ENCODE data around the gene SLCO1A2.

The SLCO1A2 gene

GRCh38 chr12:21346542-21347205 lies 12.0 kb upstream of the SLCO1A2 start:
- no peak for TF ChIP-seq CTCF (IDR thresholded peaks at IDR 0.05; ENCODE audit: low read depth, low read length)
- DNase-seq, result no peak
- peaks cover 13% of the 10 kb centered on the region for H3K27me3 ChIP-seq
- no peaks in the 10 kb centered on the region for H3K36me3 ChIP-seq
- no peaks in the 10 kb centered on the region for H3K4me1 ChIP-seq
- H3K4me3 ChIP-seq (ENCODE audit: low read depth, low read length), result no peak overlapping the region
- H3K9me3 ChIP-seq, result no peaks in the 10 kb centered on the region

DNA sequence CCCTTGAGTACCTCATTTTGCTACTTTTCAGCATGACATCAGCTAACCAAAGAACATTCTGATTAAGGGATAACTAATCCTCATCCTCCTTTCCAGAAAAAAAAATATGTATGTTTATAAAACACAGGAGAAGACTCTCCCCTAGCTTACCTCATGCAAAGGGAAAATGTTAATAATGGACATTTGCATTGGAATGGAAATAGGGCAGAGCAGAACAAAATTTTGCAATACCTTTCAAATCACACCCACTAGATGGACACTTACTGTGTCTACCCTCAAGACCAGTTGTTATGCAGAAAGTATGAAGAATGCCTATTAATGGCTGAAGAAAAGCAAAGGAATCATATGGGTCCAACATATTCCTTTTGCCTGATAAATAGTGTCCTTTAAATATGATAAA lies 8.9 kb upstream of the SLCO1A2 start:
- H3K27me3 ChIP-seq, result peaks cover 9% of the 10 kb centered on the region
- H3K9me3 ChIP-seq, result no peaks in the 10 kb centered on the region
- no peaks in the 10 kb centered on the region for H3K4me1 ChIP-seq
- H3K4me3 ChIP-seq (ENCODE audit: low read depth, low read length), result no peak overlapping the region
- no peaks in the 10 kb centered on the region for H3K36me3 ChIP-seq
- no peak for DNase-seq
- no peak for TF ChIP-seq CTCF (IDR thresholded peaks at IDR 0.05; ENCODE audit: low read depth, low read length)

- TF ChIP-seq CTCF (IDR thresholded peaks at IDR 0.05; ENCODE audit: low read depth, low read length), result no peak
- Histone ChIP-seq H3K27me3 (peaks cover 9% of the 10 kb centered on the region), H3K4me3 (ENCODE audit: low read depth, low read length) (no peak overlapping the region), H3K36me3 (no peaks in the 10 kb centered on the region), H3K9me3 (no peaks in the 10 kb centered on the region), H3K4me1 (no peaks in the 10 kb centered on the region)
- DNase-seq, result no peak
Measured at GRCh38 chr12:21341769-21342168, 7.1 kb upstream of the SLCO1A2 start.

DNA sequence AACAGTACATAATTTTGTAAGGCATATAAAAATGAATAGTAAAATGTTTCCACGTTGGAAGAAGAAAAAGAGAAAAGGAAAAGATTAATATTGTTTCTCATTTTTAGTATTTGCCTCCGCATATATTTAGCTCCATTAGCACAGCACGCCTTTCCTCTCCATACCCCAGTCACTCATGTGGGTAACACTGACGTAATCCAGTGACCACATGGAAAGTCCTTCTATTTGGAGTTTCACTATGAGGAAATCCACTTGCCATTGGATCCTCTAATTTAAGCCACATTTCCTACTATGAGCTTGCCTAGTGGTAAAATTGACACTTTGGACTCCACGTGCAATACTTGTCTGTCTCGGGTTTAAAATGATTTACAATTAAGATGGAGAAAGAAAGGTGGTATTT lies 5.7 kb upstream of the SLCO1A2 start:
- peaks cover 5% of the 10 kb centered on the region; the same call in 1 of the 2 replicates for H3K27me3 ChIP-seq
- no peak for DNase-seq
- no peak for TF ChIP-seq CTCF (IDR thresholded peaks at IDR 0.05; ENCODE audit: low read depth, low read length)
- no peaks in the 10 kb centered on the region for H3K4me1 ChIP-seq
- no peak overlapping the region for H3K4me3 ChIP-seq (ENCODE audit: low read depth, low read length)
- no peaks in the 10 kb centered on the region for H3K36me3 ChIP-seq
- H3K9me3 ChIP-seq, result no peaks in the 10 kb centered on the region

DNA sequence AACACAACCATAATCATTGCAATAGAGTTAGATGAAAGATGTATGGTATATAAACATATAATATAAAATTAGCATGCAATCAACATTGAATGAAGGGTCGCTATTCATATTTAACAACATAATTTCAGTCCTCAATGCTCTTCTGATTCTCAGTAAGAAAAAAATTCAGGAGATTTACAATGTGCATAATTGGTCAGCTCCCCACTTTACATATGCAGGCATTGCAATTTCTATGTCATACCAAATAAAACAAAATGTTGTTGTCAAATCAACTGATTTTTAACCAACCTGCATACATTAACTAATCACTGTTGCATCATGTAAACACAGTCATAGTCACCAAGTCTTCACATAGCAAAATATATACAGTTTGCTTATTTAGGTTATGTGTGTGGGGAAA lies 5.2 kb upstream of the SLCO1A2 start:
- no peaks in the 10 kb centered on the region for H3K9me3 ChIP-seq
- H3K4me3 ChIP-seq (ENCODE audit: low read depth, low read length), result no peak overlapping the region
- H3K4me1 ChIP-seq, result no peaks in the 10 kb centered on the region
- no peak for TF ChIP-seq CTCF (IDR thresholded peaks at IDR 0.05; ENCODE audit: low read depth, low read length)
- 0 out of 2 replicates have a peak, but pooled peaks cover 2% of the 10 kb centered on the region for H3K27me3 ChIP-seq
- no peak for DNase-seq
- H3K36me3 ChIP-seq, result no peaks in the 10 kb centered on the region

GRCh38 chr12:21337959-21338744 lies 3.4 kb upstream of the SLCO1A2 start:
- no peak for DNase-seq
- Histone ChIP-seq H3K27me3 (0 out of 2 replicates have a peak, but pooled peaks cover 1% of the 10 kb centered on the region), H3K4me1 (no peaks in the 10 kb centered on the region), H3K36me3 (no peaks in the 10 kb centered on the region), H3K9me3 (no peaks in the 10 kb centered on the region), H3K4me3 (ENCODE audit: low read depth, low read length) (no peak overlapping the region)
- TF ChIP-seq CTCF (IDR thresholded peaks at IDR 0.05; ENCODE audit: low read depth, low read length), result no peak

All from BE2C (cell line).